Stimulated activated CD8-positive, alpha-beta memory T cell treated with anti-CD3 and anti-CD28 coated beads, Interleukin-12 subunit alpha, Interleukin-12 subunit beta, amount 100 ng/mL, for 4 hours (primary cell): ENCODE measurements around the gene RGS14.
"Not testable (repeated sequence)": the region's sequence is repeated elsewhere in the genome, so short reads cannot be mapped to it uniquely, and the experiment has no call there.

Experiments used
- DNase-seq: peaks from one replicate; pipeline ENCODE4 v3.0.0-alpha.2; 2020; ENCODE audit warnings: low read depth

The RGS14 gene

DNA sequence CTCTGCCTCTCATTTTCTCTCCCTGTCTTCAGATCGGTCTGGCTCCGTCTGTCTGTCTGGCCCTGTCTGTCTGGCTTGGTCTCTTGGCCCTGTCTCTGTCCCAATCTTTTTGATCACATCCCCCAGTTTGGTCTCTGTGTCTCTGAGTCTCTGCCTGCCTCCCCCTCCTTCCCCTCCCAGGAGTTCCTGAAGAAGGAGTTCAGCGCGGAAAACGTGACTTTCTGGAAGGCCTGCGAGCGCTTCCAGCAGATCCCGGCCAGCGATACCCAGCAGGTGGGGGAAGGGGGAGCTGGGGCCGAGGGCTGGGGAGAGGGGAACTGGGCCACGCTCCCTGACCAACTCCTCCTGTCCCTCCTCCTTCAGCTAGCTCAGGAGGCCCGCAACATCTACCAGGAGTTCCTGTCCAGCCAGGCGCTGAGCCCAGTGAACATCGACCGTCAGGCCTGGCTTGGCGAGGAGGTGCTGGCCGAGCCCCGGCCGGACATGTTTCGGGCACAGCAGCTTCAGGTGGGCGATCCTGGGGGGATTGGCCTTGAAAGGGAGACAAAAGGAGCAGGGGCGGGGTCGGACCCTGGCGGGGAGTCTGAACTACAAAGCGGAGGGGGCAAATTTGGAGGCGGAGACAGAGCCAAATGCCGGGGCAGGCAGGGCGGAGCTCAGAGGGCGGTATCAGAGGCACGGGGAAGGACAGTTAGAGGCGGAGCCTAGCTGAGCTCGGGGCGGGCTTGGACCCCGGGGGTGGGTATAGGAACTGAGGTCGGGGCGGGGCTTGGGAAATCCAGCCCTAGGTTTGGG lies 9.0 kb downstream of the RGS14 start:
- DNase-seq = no peak

DNA sequence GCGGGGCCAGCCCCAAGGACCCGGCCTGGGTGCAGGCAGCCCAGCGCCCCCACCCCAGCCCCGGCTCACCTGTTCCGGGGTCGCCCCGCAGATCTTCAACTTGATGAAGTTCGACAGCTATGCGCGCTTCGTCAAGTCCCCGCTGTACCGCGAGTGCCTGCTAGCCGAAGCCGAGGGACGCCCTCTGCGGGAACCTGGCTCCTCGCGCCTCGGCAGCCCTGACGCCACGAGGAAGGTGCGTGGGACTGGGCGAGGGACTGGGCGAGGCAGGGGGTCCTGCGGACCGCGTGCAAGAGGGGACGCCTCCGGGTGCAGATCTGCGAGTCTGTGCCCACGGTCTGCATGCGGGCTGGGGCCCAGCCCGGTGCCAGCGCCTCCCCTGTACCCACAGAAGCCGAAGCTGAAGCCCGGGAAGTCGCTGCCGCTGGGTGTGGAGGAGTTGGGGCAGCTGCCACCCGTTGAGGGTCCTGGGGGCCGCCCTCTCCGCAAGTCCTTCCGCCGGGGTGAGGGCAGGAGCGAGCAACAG lies 9.7 kb downstream of the RGS14 start:
- no peak for DNase-seq

DNA sequence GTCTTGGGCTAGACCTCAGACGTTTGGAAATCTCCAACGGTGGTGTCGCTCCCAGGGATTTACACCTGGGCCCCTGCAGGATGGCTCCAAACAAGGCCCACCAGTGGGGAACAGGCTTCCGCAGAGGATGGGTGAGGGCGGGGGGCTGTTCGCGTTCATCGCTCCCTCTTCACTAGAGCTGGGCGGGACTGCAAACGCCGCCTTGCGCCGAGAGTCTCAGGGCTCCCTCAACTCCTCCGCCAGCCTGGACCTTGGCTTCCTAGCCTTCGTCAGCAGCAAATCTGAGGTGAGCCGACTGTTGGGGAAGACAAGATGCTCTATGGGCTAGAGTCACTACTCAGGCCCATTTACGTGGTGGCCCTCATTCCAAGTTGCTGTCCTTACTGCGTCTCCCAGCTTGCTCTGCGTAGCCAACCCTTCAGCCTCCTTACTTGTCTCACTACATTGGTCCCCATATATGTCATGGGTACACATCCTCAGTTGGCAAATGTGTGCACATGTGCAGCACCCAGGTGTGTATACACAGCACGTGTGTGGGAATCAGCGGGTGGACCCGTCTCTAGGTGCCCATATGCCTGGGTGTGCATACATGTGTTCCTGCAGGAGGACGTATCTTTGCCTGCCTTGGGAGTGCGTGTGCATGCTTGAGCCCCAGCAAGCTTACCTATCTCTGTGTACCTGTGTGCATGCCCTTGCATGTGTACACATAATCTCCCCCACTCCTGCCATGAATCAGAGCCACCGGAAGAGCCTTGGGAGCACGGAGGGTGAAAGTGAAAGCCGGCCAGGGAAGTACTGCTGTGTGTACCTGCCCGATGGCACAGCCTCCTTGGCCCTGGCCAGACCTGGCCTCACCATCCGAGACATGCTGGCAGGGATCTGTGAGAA lies 10.5 kb downstream of the RGS14 start:
- no peak for DNase-seq

DNA sequence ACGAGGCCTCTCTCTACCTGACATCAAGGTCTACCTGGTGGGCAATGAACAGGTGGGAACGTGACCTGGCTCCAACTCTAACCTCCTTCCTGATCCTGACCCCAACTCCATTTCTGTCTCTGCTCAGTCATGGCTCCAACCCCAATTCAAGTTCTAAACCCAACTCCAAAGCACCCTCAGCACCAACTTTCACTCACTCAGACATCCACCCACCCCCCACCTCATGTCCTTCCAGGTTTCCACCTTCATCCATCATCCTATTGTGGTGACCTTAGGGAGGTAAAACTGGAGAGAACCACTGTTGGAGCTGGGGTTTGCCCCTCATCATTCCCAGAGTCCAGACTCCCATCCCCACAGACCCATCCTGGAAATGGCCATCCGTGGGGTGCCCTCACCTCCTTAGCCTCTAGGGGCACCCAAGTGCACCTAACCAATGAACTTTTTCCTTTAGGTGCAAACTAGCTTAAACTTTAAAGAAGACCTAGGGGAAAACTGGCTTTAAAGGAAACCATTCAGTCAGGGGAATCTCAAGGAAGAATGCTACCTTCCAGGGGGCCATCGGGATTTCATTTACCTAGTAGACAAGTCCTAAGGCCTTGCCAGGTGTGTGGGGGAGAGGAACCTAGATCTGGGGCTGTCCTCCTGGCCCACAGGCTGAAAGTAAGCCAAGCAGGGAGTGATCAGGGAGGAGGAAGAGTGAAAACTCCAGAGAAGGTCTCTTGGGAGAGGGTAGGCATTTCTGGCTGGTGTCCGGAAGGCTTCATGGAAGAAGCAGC lies 11.3 kb downstream of the RGS14 start:
- DNase-seq = no peak

DNA sequence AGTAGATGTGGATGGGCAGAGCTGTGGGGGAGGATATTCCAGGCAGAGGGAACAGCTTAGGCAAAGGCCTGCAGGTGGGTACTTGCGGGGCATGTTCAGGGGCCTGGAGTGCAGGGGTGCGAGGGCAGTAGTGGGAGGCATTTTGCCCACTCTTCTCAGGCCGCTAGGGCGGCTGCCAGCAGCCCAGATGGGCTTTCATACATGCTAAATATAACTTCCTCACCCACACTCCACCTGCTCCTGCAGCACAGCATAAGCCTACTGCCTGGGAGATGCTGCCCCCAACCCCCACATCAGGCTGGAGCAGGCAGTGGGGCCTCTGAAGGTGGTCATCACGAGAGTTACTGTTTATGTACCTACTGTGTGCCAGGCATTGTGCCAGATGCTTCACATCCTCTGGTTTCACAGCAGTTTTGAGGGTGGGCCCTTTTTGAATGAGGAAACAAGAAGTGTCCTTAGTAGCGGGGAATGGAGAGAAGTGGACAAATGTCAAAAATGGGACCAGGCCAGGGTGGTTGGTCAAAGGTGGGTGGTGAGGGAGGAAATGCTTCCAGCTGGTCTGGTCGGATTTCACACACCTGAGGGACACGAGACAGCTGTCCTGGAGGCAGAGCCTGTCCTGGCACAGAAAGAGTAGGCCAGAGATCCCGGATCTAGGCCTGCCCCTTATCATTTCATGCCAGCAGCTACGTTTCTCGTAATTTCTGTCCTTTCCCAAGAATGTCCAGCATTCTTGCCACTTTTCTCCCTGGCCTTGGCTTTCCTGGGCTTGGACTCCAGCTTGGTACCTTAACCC lies 12.1 kb downstream of the RGS14 start:
- no peak for DNase-seq

DNA sequence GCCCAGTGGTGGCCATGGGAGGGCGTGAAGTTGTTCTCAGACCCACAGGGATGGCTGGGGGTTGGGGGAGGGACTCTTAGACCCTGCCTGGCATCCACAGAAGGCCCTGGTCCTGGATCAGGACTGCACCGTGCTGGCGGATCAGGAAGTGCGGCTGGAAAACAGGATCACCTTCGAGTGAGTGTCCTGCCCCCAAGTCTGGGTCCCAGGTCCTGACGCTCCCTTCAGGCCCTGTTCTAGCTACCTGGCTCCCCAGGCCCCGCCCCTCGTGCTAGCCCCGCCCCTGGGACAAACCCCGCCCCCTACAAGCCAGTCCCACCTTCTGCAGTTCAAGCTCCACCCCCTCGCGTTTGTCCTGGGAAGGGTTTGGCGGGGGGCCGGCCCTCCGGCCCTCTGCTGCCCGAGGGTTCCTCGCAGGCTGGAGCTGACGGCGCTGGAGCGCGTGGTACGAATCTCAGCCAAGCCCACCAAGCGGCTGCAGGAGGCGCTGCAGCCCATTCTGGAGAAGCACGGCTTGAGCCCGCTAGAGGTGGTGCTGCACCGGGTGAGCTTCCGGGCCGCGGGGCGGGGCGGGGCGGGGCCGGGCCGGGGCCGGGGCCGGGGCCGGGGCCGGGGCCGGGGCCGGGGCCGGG lies 12.9 kb downstream of the RGS14 start:
- DNase-seq = no peak

DNA sequence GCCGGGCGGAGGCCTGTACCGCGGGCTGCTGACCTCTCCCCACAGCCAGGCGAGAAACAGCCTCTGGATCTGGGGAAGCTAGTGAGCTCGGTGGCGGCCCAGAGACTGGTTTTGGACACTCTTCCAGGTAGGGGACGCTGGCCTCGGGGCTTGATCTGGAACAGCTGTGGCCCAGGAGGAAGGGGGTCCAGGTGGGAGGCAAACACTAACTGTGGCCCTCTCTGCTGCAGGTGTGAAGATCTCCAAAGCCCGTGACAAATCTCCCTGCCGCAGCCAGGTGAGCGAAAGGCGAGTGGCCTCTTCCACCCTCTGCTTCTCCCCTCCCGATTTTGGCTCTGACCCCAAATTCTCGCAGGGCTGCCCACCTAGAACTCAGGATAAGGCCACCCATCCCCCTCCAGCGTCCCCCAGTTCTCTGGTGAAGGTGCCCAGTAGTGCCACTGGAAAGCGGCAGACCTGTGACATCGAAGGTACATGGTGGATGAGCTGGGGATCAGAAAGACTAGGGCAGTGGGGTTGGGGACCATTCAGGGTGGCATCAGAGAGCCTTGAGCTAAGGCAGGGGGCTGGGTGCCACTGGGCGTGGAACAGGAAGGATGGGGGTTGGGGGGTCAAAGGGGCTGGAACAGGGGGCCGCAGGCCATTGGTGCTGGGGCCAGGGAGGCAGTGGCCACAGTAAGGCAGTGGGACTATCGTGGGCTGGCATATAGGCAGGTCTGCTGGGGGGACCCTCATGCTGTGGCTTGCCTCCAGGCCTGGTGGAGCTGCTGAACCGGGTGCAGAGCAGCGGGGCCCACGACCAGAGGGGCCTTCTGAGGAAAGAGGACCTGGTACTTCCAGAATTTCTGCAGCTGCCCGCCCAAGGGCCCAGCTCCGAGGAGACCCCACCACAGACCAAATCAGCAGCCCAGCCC lies 13.7 kb downstream of the RGS14 start:
- DNase-seq = no peak

DNA sequence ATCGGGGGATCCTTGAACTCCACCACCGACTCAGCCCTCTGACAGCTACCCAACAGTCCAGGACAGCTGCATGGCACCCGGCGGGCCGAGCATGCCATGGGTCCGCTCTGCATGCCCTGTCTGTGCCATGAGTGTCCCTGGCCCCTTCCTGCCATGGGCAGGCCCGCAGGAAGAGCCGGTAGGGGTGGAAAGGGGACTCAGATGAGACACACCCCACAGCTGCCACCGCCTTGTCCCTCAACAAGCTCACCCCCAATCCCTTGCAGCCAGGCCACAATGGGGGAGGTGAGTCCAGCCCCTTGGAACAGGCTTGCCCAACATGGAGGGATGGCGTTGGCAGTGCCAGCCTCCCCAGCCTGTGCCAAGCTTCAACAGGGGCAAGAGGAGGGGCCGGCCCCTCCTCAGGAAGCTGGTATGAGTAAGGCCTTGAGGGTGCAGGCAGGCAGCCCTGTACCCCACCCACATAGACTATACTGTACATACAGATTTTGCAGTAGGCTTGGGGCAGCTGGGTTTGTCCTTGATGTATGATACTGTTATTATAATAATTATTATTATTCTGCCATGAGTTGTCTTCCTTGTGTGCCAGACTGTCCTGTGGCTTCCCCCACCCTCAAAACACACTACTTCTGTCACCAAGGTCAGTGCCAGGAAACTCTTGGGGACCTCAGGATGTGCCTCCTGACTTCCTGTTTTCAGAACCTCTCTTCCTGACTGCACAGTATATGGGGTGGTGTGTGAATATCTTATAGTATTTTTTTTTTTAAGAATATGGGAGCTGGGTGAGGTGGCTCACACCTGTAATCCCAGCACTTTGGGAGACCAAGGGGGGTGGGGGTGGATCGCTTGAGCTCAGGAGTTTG lies 14.5 kb downstream of the RGS14 start:
- DNase-seq = no peak

DNA sequence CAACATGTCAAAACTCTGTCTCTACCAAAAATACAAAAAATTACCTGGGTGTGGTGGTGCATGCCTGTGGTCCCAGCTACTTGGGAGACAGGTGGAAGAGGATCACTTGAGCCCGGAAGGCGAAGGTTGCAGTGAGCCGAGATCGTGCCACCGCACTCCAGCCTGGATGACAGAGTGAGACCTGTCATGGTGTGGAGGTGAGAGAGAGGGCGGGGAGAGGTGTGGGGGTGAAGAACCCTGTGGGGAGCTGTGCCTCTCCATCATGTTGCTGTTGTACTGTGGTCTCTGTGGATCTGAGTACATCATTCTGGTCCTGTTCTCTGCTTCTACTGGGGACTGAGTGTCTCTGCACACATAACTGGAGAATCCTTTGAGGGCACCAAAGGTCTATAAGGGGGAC lies 15.2 kb downstream of the RGS14 start:
- no peak for DNase-seq

DNA sequence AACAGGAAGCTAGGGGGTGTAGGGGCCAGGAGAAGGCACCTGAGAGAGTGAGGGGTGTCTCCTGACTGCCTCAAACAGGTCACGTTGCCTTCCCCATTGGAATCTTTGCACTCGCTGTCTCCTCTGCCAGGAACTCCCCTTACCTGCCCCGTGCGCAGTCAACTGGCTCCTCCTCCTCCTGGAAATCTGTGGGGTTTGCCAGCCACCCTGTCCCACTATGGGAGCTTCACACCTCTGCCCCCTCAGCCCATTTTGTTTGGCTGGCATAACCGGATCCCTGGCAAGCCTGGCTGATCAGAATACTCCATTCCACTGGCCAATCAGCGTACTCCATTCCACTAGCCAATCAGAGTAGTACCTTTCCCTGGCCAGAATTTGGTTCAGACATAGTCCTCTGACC lies 16.1 kb downstream of the RGS14 start:
- DNase-seq = no peak

DNA sequence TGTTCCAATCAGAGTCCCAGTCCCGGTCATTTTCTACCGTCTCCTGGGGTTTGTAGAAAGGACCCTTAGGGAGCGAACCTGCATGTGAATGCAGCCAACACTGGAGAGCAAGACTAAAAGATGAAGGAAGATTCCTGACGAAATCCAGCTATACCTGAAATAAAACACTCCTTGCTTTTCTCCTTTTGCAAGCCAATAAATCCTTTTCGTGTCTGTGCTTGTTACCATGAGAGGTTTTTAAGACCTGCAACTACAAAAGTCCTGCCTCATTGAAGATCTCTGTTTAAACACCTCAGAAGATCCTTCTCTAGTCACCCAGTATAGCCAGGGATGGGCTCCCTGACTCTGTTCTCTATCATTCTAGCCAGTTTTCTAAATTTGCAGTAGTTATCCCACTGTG lies 16.5 kb downstream of the RGS14 start:
- DNase-seq = no peak

DNA sequence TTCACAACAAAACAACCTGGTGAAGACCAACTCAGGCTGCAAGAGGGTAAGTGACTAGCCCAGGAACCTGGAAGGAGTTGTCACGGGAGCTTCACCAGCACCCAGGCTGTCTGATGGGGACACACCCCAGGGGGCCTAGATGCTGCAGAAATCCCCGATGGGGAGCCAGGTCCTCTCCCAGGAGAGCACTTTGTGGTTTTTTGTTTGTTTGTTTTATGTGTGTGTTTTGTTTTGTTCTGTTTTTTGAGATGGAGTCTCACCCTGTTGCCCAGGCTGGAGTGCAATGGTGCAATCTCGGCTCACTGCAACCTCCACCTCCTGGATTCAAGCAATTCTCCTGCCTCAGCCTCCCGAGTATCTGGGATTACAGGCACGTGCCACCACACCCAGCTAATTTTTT lies 17.8 kb downstream of the RGS14 start:
- DNase-seq = not testable (repeated sequence)

DNA sequence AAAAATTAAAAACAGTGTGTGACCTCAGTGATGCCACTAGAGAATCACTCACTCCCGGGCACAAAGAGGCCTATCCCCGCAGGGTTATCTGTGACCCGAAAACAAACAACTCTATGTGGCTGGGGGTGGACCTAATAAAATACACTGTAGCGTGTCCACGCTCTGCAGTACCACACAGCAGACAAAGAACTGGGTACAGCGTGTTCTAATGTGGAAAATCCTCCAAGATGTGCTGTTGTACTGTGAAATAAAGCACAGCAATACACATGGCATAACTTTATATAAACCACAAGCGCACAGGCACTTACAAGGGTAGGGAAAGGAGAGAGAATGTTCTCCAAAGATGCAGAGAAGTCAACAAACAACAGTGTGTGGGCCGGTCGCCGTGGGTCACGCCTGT lies 18.4 kb downstream of the RGS14 start:
- DNase-seq = no peak

DNA sequence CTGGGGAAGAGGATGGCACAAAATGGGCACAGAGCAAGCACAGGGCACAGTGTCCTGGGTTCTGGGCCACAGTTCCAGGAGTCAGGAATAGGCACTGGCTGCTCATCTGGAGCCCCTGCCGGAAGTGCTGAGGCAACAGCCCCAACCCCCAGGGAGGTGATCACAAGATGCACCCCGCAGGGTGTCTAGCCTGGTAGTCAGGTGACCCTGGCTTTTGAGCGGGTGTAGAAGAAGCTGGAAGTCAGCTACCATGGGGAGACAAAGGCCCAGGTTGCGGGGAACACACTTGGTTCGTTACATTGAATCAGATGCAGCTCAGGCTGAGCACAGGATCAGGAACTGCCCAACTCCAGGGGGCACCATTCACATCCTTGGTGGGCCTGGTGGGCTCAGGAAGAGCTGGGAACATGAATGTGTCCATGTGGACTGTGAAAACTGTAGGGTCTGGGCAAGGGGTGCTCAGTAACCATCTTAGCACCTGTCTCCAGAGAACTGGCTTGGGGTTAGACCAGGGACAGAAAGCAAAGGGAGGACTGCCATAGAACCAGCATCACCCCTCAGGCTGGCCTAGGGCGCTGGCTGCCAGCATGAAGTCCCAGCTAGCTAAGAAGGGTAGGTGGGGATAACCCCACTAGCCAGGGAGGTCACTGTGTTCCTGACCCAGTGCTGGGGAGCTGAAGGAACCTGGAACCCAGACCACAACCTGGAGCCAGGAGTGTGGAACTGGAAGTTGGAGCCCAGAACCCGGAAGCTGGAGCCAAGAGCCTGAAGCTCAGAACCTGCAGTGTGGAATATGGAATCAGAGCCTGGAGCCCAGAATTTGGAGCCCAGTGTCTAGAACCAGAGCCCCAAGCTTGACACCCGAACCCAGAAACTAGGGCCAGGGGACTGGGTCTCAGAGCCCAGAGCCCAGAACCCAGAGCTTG lies 20.4 kb downstream of the RGS14 start:
- DNase-seq = no peak

DNA sequence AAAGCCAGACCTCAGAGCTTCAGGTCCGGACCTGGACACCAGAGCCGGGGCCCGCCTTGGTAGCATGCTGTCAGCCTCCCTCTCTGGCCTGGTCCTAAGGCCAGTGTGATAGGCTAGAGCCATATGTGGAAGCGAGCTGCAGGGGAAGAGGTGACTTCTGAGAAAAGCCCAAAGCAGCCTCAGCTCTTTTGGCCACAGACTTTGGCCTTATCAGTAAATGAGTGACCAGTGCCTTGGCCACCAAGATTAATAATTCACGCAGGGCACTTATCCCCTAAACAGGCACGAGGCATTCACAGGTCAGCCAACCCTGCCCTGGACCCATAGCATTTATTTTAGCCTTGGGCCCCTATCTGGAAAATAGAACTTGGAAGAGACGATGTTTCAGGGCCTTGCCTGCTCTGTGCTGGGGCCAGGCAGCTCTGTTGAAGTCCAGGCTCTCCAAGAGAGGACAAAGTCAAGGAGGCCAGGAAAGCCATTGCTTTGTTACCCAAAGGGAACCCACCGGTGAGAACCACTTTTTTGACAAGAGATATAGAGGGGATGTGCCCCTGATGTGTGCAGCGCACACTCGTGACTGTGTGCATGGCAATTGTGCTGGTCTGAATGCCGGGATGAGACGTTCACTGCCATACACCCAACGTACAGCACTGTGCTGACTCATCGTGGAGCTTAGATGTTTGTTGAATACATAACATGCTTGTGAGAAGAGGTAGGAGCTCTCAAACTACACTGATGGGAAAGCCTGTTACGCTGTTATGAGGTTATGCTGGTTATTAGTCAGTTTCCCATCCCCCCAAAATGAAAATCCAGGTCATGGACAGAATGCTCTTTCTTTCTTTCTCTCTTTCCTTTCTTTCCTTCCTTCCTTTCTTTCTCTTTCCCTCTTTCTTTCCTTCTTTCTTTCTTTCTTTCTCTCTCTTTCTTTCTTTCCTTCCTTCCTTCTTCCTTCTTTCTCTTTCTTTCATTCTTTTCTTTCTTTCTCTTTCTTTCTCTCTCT lies 21.5 kb downstream of the RGS14 start:
- DNase-seq = no peak

DNA sequence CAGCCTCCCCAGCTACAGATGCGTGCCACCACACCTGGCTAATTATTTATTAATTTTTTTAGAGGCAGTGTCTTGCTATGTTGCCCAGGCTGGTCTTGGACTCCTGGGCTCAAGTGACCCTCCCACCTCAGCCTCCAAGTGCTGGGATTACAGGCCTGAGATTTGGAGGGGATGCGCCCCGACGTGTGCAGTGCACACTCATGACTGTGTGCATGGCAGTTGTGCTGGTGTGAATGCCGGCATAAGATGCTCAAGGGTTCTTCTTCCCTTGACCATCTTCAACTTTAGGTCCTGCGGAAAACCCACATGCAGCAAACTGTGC lies 23.0 kb downstream of the RGS14 start:
- no peak for DNase-seq
